Pulmonary artery endothelial cell (primary cell): ENCODE data around the gene IGF2BP3. TPM values are rescaled to one million over a fixed set of nuclear protein-coding genes. Genes with fewer than 3 reads are reported as not detected.
A peak's percentile ranks its signal among the peaks of the same experiment; 100 is the strongest.
"Not testable (repeated sequence)": the region's sequence is repeated elsewhere in the genome, so short reads cannot be mapped to it uniquely, and the experiment has no call there.

Experiments
- DNase-seq: peaks from one replicate; pipeline ENCODE4 v3.0.0-alpha.2; 2011; ENCODE audit warnings: low read depth, low spot score
- total RNA-seq: library from RNA; depleted of rRNA; stranded (reverse); fragments of >200 nt; gene quantifications from 2 replicates; pipeline ENCODE4 v1.2.3, GENCODE V29; 2014

IGF2BP3 gene
- total RNA-seq, 1 donor from 2014 or later, result 81.2 TPM

DNA sequence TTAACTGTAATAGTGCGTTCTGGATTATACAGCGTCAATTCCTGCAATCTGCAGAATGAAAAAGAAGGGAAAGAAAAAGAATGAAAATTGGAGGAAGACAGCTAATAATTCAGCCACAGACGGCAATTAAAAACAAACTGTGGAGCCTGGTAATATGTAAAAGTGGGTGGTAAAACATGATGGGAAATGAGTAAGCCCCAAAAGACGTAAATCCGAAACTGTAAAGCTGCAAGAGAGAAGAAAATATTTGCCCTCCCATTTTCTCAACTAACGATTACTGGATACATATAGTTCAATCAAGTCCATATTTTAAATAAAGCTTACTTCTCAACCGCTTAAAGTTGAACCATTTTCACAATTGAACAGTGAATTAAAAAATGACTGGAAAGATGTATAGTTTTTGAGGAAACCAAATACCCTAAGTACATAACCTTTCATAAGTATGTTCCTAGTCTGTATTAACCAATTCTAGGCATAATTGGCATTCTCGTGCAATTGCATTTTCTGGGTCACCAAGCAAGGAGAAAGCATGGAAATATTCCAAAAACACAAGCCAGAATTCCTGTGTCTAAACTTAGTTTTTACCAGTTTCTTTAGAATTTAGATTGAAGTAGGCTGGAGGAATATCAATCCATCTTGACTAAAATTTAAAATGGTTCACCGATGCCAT, 126.3 kb downstream of the IGF2BP3 start:
- no peak for DNase-seq

DNA sequence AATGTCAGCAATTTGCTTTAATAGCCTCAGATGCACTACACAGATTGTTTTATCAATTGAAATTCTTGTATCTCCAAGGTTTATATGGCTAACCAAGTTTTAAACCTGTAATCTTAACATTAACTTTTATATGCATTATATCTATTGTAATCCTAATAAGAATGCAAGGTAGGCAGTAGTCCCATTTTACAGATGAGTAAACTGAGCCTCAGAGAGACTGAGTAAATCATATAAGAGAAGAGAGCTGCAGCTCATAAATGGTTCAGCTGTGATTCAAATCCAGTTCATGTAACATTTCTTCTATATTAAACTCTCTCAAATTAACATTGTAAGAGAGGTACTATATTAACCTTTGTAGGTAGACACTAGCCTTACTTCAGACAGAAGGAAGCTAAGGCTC, 127.2 kb downstream of the IGF2BP3 start:
- no peak for DNase-seq

DNA sequence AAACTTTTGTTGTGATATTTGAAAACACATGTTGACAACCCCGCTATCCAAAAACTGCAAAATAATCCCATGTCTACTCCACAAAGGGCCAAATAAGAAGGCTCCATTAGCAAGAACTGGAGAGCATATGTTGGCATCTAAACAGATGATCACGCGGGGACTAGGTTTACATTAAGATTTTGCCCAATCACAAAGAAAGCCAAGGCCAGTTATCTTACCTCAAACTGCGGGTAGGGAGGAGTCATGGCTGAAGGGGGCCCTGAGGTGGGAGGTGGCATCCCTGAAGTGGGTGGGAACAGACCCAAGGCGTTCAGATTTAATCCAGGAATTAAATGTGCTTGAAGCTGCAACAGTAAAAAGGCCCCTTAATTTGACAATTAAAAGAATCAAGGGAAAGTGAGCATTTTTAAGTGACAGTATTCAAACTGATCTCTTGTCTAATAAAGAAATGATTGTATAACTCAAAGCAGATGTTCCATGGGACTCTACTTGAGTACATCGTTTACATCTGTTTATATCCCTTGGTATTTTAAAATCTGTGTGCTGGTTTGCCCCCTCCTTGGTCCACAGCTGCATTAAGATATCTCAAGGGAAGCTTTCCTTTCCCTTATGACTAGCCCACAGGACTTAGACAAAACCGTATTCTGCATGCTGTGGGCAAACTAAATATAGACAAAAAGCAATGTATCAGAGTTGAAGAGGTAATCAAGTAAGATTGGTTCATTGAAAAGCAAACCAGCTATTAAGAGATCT, 128.3 kb downstream of the IGF2BP3 start:
- DNase-seq, result no peak

DNA sequence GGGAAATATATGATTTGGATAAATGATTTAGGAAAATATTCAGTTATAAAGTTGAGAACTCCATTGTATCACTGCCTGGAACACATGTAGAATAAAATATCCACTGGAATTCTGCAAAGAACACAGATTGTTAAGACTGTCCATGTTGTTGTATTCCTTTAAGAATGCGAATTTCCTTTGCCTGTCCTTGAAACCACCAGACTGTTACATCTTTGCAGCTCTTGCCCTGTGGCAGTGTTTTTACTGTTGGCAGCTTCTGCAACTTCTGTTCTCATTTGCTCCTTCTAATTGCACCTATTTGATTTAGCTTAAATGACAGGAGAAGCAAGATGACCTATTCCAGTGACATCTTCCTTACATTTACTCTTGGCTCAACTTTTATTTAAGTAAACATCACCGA, 131.4 kb downstream of the IGF2BP3 start:
- DNase-seq, result no peak

DNA sequence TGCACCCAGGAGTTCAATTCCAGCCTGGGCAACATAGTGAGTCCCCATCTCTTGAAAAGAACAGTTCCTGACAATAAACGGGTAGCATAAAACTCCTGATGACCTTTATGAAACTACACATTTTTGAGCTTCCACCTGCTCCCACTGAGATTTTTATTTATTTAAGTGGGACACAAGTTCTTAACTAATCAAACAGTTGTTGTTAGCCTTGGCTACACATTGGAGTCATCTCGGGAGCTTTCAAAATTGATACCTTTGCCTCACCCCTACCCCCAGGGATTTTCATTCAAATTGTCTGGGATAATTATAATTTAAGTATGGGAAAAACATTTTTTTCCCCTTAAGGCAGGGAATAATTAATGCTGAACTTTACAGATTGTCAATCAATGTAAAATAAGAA, 131.9 kb downstream of the IGF2BP3 start:
- no peak for DNase-seq

DNA sequence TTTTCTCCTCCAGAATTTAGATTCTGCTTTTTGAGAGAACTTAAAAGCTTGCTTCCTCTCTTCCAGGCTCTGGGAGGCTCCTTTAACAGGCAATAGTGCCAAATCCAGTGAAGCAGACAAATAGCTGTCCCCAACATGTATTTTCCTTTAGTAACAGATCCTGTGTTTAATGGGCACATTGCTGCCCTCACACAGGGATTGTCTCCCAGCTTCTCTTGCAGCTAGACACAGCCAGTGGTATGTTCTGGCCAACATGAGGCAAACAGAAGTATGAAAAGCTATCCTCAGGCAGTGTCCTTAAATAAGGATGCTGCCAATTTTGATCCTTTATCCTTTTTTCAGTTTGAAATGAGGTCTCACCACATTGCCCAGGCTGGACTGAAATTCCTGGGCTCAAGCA, 132.9 kb downstream of the IGF2BP3 start:
- no peak for DNase-seq

DNA sequence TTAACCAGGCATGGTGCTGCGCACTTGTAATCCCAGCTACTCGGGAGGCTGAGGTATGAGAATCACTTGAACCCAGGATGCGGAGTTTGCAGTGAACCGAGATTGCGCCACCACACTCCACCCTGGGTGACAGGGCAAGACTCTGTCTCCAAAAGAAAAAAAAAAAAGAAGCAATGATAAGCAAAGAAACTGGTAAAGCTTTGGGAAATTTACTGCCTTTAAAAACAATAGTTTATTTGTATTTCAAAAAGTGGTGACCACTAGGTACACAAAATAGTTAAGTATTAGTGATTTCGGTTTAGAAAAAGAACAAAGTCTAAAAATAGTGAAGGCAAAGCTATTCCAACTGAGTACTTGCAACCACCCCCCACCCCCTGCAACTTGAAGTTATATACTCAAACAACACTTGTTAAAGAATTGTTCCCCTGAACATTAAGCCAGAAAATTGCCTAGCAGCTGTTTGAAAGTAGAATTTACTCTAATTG, 133.4 kb downstream of the IGF2BP3 start:
- DNase-seq, result no peak

DNA sequence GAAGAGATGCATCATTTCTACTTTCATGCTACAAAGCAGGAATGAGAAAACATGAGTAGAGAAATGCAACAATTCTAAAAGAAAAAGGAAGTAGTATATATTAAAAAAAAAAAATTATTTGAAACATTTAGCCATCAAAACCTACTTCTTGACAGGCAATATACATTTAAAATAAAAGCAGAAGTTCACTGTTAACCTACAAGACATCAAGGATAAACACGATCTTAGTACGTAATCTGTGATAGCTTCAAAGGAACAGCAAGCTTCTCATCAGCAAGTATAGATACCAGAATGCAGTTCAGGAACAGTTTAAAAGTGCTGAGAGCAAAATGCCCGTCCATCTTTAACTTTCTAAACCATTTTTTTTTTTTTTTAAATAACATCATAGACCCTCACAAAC, 134.2 kb downstream of the IGF2BP3 start:
- no peak for DNase-seq

DNA sequence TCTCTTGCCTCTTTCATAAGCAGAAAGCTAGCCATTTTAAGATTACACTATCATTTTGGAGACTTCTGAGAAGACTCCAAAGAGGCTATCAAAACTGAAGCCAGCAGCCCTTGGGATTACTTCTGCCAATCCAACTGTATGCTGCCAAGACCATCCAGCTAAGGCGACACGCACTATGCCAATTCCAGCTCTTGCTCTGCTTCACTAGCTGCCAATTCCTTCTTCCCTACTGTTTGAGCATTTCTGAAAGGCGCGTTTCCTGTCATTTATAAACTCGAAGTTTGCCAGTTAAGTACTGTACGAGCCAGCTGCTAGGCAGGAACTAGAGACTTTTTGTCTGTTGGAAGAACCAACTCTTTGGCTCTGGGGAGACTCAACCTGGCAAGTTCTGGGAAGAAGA, 134.7 kb downstream of the IGF2BP3 start:
- no peak for DNase-seq

DNA sequence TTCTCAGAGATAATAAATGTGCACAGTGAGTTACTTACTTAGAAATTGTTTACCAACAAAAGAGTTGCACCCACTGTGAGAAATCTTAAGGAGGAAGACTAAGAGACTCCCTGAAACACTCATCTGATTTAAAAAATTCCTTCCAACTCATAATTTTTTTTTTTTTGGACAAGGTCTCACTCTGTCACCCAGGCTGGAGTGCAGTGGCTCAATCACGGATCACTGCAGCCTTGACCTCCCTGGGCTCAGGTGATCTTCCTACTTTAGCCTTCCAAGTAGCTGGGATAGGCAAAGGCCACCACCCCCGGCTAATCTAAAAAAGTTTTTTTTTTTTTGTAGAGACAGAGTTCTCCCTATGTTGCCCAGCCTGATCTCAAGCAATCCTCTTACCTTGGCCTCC, 135.2 kb downstream of the IGF2BP3 start:
- no peak for DNase-seq

DNA sequence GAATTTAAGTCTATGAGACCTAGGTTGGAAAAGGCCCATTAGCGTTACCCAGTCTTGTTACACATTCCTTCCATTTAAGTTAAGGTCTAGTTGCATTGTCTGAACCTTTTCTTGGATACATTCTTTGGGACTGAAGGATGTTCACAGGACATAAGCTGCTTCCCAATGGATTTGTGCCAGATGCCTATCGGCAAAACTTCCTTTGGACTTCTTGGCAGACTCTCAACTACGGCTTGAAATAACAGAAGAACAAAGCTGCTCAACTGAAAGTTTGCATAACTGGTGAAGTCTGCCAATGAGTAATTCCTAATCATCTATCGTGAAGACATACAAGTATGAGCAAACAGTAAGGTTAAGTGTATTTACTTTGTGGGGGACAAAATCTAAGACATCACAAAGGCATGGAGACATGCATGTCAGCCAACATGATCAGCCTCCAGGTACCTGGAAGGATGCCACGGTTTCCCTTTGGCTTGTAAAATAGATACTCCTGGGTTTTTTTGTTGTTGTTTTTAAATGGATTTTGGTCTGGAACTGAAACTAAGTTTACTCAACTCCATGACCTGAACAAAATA, 135.7 kb downstream of the IGF2BP3 start:
- peak; percentile 99 for DNase-seq

DNA sequence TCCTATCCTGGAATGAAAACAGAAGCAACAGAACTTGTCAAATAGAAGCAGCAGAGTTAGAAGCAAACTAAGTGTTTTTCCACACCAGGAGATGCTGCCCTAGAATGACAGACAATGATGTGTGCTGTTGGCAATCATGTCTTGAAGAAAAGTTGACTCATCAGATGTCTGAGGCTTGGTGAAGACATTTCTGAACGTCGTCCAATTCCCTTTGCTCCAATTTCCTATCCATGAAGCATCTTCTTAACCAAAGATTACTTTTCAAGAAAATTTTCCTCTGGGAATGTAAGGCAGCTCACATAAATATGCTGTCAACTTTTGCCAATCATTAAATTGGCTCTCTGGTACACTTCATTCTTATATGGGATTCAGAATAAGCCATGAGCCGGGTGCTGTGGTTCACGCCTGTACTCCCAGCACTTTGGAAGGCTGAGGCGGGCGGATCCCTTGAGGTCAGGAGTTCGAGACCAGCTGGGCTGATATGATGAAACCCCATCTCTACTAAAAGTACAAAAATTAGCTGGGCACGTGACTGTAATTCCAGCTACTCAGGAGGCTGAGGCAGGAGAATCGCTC, 136.5 kb downstream of the IGF2BP3 start:
- peak; percentile 51 for DNase-seq

DNA sequence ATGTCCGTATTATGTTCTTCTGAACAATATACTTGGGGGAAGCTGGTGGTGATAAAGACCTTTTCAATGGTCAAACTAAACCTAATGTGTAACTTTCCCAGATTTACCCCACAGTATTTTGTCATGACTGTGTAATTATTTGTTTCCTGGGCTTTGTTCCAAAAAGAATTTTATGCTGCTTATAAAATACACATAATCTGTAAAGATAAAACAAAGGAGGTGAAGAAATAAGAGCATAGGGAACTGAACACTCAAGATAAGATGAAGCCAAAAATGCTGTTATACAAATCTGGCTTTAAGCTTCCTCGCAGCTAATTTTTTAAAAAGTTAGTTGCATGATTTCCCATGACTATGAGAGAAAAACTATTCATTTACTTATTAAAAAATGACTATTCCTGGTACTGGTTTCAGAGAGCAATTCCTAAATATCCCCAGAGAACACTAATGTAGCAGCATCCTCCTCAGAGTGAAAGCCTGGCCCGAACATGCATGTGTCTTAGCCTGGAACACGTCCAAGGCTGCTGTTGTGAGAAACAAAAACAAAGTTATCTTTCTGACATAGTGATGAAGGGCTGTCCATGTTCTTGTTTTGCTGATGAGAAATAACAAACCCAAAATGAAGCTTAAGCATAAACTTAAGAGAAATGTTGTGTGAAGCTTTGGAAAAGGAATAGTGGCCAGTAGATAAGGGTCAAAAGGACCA, 137.2 kb downstream of the IGF2BP3 start:
- no peak for DNase-seq

DNA sequence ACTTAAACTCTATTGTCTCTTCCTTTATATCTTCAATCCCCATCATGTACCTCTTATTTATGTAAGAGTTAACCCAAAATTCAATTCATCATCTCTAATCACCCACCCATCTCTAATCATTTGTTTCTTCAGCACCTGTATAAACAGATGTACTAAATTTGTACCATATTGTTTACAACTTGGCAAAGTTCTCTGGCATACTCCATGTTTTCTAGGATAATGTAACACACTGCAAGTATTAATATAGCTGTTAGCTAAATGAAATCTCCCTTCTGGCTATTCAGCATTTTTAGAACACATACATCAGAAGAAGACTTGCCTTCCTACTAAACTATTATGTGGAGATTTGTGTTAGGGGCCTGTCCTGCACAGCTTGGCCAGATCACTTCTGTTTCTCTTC, 138.1 kb downstream of the IGF2BP3 start:
- DNase-seq, result no peak

DNA sequence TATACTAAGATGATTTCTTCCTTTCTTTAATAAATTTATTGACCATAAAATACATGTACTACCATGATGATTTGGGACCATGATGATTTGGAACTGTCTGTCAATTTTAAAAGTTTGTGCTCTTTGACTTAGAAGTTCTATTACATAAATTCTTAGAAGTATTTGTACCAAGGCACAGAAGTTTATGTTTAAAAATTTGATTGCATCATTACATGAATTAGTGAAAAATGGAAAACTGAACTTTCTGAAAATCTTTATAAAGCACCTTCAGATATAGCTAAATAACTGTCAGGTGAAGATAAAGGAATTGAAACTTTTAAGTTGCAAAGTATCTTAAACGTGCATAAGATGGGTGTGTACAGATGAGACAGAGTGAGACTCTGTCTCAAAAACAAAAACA, 139.2 kb downstream of the IGF2BP3 start:
- no peak for DNase-seq

DNA sequence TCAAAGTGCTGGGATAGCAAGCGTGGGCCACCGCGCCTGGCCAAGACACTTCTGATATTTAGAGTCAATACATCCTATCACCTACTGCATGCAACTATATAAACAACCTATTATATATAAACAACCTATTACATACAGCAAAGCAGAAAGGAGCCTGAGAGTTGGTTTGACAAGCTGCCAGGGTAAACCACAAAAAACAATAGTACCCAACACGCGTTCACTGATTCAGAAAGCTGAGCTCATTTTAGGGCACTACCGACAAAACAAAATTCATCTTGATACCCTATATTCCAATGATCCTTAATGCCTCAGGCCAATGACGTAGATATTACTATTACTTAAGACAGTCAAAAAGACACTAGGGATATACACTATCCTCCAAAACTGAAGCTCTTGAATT, 154.9 kb downstream of the IGF2BP3 start:
- DNase-seq, result no peak

DNA sequence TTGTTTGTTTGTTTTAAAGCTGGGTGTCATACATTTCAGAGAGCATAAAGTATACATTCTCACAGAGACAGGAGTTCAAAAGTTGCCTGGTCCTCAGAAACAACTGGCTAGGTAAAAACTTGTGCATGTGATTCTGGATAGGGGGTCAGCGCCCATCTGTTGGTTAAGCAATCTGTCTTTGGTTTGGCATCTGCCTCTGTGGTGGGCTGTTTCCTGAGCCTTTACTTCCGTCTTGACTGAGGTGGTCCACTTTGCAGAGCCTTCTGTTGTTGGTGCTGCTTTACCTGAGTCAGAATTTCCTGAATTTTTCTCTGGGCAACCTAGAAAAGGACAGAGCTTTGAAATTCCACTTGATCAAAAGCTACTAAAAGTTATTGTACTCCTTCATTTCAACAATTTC, 158.2 kb downstream of the IGF2BP3 start:
- not testable (repeated sequence) for DNase-seq

DNA sequence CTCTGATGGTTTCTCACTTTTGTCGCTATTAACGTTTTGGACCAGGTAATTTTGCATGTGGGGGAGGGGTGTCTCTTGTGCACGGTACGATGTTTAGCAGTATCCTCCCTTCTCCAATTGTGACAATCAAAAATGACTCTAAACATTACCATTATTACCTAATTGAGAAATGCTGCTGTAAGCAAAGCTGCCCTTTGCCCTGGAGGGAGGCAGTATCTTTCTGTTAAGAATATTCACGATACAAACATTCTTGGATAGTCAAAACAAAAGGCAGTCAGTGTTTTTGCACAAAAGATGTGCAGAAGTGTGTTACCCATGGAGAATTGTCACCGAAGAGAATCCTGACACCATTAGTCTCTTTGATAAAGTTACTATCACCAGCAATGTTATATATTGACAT, 161.5 kb downstream of the IGF2BP3 start:
- DNase-seq, result no peak

DNA sequence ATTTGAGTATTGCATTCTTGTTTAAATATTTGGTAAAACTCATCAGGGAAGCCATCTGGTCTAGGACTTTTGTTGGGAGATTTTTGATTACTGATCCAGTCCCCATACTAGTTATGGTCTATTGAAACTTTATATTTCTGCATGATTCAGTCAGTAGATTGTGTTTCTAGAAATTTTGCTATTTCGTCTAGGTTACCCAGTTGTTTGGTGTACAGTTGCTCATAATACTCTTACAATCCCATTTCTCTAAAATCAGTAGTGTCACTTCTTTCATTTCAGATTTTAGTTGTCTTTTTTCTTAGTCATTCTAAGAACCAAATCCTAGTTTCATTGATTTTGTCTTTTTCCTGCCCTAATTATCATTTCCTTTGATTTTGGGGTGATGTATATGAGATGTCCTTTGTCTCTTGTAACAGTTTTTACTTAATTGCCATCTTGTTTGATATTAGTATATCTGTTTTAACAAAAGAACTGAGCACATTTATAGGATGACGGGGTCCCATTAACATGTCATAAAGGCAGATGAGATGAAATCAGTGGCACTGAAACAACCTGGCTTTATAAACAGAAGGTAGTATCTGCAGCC, 163.3 kb downstream of the IGF2BP3 start:
- no peak for DNase-seq

DNA sequence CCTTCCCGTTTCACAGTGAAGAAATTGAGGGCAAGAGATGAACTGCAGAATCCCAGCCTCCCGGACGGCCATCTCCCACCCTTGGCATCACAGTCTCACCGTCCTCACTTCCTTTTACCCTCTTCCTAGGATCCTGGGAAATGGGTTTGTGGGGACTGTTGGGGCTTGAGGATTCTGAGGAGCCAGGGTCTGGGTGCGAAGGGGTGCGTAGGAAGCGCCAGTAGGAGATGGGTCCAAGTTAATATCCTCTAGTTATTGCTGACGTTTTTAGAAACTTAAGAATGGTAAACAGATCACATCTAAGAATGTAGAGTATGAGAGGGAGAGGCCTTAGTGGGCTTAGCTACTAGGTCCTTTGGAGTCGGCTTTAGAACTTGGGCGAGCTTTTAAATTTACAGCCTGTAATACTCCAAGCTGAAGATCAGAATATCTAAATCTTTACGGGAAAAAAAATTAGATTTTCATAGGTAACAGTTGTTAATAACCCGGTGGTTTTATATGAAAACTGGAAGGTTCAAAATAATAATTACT, 170.5 kb downstream of the IGF2BP3 start:
- DNase-seq, result no peak
